GM12891 (cell line): ENCODE results near the gene PLA2G2F.

Experiments used
- PAX5 ChIP-seq: IDR thresholded peaks from 2 replicates; pipeline ENCODE4 v1.6.1; 2011; ENCODE audit warnings: low read length, moderate library complexity, mild to moderate bottlenecking; ENCODE audit not compliant: insufficient read depth, severe bottlenecking
- POLR2A ChIP-seq: IDR thresholded peaks from 2 replicates; pipeline ENCODE4 v1.6.1; 2011; ENCODE audit warnings: low read depth, low read length, control low read depth
- POLR2AphosphoS5 ChIP-seq: IDR thresholded peaks from 2 replicates; pipeline ENCODE4 v1.6.1; 2011; ENCODE audit warnings: low read depth, low read length, control low read depth

DNA sequence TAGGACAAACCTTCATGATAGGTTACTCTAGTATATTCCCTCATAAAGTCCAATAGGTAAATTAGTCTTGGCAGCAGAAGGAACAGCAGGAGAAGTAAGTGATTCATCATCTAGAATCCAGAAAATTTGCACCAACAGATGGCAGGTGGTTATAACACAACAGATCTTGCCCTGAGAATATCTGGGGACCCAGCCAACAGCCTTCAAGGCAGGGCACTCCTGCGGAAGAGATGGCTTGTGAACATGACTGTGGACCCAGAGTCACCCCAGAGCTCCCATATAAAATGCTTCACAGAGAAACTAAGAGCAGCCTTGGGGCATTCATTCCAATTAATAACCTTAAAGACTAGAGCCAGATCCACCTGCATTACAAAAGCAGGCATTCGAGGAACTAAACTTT, 55.1 kb downstream of the PLA2G2F start:
- no peak for TF ChIP-seq POLR2AphosphoS5
- no peak for TF ChIP-seq POLR2A
- TF ChIP-seq PAX5: no peak
